Left ventricle myocardium inferior (tissue), 1 donor: ENCODE measurements around the gene JUNB. TPM values are rescaled to one million over a fixed set of nuclear protein-coding genes. Genes with fewer than 3 reads are reported as not detected.

Experiments
- DNase-seq: peaks from one replicate; pipeline ENCODE4 v3.0.0-alpha.2; 2020
- H3K27ac ChIP-seq: fragments of 200-600 bp; replicated peaks from 2 replicates; pipeline ENCODE4 v1.8.0; 2021
- H3K27me3 ChIP-seq: fragments of 200-600 bp; 2 replicates; pipeline ENCODE4 v1.8.0; 2021; ENCODE audit warnings: low read depth
- H3K36me3 ChIP-seq: fragments of 200-600 bp; 2 replicates; pipeline ENCODE4 v1.8.0; 2021
- H3K4me1 ChIP-seq: fragments of 200-600 bp; 2 replicates; pipeline ENCODE4 v1.8.0; 2021
- H3K4me3 ChIP-seq: fragments of 200-600 bp; 2 replicates; pipeline ENCODE4 v1.8.0; 2021; ENCODE audit warnings: mild to moderate bottlenecking, moderate library complexity
- H3K9me3 ChIP-seq: fragments of 200-600 bp; replicated peaks from 2 replicates; pipeline ENCODE4 v1.8.0; 2021
- intact Hi-C: fragments of 100-400 bp; cut with micrococcal nuclease; formaldehyde crosslinking; loops from one replicate; pipeline ENCODE4 v1.11.0; 2022
- long read RNA-seq: library from polyadenylated mRNA; unstranded; transcript quantifications from one replicate; pipeline ENCODE4 v2.0.0, GENCODE V29; 2021
- total RNA-seq: library from RNA; stranded (reverse); fragmentation: NEBNext Ultra II Directional; extraction: Animal tissue kit (Norgen Biotek cat#: 25700); gene quantifications from one replicate; pipeline ENCODE4 v1.2.1, GENCODE V29; 2021
- TF ChIP-seq, protein P1 (sequence below): fragments of 200-600 bp; IDR thresholded peaks from 2 replicates; pipeline ENCODE4 v1.8.0; 2021; ENCODE audit warnings: antibody characterized with exemption, mild to moderate bottlenecking, borderline replicate concordance
- donor health status: DM: no; HTN: yes; CAD: no; lungs with severe emphysema.

Gene JUNB
- 26.7 TPM for total RNA-seq
- long read RNA-seq, transcript JUNB-201 (1 exons, 1,820 nt) = major isoform, 136 of 136 reads
- long read RNA-seq, partial matches to known transcripts = 0 of 136 reads
- long read RNA-seq, other reads (novel, unspliced or antisense) = 0 of 136 reads

DNA sequence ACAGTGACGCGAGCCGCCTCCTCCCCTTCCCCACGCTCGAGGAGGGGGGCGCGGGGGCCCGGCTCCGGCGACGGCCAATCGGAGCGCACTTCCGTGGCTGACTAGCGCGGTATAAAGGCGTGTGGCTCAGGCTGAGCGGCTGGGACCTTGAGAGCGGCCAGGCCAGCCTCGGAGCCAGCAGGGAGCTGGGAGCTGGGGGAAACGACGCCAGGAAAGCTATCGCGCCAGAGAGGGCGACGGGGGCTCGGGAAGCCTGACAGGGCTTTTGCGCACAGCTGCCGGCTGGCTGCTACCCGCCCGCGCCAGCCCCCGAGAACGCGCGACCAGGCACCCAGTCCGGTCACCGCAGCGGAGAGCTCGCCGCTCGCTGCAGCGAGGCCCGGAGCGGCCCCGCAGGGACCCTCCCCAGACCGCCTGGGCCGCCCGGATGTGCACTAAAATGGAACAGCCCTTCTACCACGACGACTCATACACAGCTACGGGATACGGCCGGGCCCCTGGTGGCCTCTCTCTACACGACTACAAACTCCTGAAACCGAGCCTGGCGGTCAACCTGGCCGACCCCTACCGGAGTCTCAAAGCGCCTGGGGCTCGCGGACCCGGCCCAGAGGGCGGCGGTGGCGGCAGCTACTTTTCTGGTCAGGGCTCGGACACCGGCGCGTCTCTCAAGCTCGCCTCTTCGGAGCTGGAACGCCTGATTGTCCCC lies at the start of gene JUNB:
TSS of gene JUNB (plus strand) at position 142 of the 706 bp plus-strand sequence. CDS start at position 428, 286 bp downstream.
- no peaks in the 10 kb centered on the region for H3K36me3 ChIP-seq
- H3K9me3 ChIP-seq = no peaks in the 10 kb centered on the region
- peak within 1 kb of the TSS; percentile 76 for H3K4me3 ChIP-seq
- peaks cover 85% of the 10 kb centered on the region for H3K4me1 ChIP-seq
- intact Hi-C loops = no loop called here
- TF ChIP-seq, protein P1, sequence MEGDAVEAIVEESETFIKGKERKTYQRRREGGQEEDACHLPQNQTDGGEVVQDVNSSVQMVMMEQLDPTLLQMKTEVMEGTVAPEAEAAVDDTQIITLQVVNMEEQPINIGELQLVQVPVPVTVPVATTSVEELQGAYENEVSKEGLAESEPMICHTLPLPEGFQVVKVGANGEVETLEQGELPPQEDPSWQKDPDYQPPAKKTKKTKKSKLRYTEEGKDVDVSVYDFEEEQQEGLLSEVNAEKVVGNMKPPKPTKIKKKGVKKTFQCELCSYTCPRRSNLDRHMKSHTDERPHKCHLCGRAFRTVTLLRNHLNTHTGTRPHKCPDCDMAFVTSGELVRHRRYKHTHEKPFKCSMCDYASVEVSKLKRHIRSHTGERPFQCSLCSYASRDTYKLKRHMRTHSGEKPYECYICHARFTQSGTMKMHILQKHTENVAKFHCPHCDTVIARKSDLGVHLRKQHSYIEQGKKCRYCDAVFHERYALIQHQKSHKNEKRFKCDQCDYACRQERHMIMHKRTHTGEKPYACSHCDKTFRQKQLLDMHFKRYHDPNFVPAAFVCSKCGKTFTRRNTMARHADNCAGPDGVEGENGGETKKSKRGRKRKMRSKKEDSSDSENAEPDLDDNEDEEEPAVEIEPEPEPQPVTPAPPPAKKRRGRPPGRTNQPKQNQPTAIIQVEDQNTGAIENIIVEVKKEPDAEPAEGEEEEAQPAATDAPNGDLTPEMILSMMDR = peak; percentile 26
- DNase-seq = peak; percentile 98
- peak within 1 kb of the TSS; percentile 96 for H3K27ac ChIP-seq
- H3K27me3 ChIP-seq = no peaks in the 10 kb centered on the region

DNA sequence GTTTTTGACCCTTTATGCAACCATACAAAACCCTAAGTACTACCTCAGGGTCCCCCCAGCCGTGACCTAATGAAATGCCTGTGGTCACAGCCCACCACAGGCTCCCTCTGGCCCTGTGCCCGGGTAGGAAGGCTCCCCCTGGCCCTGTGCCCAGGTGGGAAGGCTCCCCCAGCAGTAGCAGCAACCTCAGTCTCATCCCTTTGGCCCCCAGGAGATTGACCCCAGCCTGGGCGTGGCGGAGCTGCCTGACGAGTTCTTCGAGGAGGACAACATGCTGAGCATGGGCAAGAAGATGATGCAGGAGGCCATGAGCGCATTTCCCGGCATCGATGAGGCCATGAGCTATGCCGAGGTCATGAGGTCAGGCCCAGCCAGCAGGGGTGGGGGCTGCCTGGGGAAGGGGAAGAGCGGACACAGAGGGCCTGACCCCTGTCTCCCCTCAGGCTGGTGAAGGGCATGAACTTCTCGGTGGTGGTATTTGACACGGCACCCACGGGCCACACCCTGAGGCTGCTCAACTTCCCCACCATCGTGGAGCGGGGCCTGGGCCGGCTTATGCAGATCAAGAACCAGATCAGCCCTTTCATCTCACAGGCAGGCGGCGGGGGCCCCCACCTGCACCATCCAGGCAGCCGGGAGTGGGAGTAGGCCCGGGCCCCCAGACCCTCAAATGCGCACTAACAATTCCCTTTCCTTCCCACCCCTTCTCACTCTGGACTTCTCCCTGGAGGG lies 46.0 kb upstream of the JUNB start:
- Histone ChIP-seq H3K4me3 (no peak overlapping the region), H3K36me3 (peaks cover 75% of the 10 kb centered on the region), H3K27me3 (peaks cover 21% of the 10 kb centered on the region), H3K4me1 (no peaks in the 10 kb centered on the region), H3K9me3 (peaks cover 8% of the 10 kb centered on the region), H3K27ac (no peak overlapping the region)
- intact Hi-C loops = no loop called here
- no peak for DNase-seq
- TF ChIP-seq, protein P1 = no peak

DNA sequence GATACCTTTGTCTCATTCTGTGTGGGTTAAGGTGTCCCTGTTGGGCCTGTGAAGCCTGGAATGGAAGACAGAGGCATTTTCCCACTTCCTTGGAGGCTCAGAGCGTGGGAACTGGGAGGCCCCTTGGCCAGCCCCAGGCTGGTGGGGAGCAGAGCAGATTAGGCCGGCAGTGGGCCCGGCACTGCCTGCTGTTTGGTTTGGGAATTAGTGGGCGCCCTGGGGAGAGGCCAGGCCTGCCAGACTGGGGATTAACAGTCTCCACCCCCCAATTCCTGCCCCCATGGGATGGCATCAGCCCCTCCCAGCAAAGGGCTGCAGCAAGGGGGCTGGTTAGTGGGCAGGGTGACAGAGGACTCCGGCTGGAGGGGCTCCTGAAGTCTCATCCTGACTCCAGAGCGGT lies 42.8 kb upstream of the JUNB start:
- TF ChIP-seq, protein P1 = no peak
- no peak for DNase-seq
- intact Hi-C loops = no loop called here

DNA sequence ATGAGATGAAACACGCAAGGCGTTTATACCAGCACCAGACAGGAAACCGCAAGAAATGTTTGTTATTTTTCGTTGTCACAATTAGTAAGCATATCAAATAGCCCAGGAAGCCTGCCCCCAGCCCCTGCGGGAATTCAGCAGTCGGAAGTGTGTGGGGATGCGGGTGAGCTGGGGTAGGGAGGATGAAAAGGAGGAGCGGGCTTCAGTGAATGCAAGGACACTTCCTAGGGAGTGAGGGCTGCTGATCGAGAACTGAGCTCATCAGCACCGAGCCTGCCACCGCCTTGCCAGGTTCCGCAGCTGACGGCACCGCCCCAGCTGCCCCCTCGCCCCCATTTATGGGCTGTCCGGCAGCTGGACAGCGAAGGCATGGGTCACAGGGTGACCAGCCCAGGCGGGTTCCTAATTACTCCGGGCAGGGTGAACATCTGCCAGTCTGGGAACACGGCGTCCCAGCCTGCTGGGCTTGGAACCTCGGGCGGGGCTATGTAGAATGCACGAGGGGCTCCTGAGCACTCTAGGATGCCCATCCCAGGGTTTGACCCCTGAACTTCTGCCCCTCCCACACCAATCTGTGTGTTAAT lies 41.3 kb upstream of the JUNB start:
- TF ChIP-seq, protein P1 = no peak
- Histone ChIP-seq H3K36me3 (peaks cover 34% of the 10 kb centered on the region), H3K9me3 (peaks cover 8% of the 10 kb centered on the region), H3K27ac (no peak overlapping the region), H3K27me3 (peaks cover 68% of the 10 kb centered on the region), H3K4me1 (no peaks in the 10 kb centered on the region), H3K4me3 (no peak overlapping the region)
- no peak for DNase-seq
- intact Hi-C loops = no loop called here

More for the DNA sequence above, 42.8 kb upstream of the JUNB start:
- H3K9me3 ChIP-seq = peaks cover 8% of the 10 kb centered on the region
- H3K27me3 ChIP-seq = peaks cover 53% of the 10 kb centered on the region
- H3K4me1 ChIP-seq = no peaks in the 10 kb centered on the region
- peaks cover 45% of the 10 kb centered on the region for H3K36me3 ChIP-seq
- H3K4me3 ChIP-seq = no peak overlapping the region
- H3K27ac ChIP-seq = no peak overlapping the region

DNA sequence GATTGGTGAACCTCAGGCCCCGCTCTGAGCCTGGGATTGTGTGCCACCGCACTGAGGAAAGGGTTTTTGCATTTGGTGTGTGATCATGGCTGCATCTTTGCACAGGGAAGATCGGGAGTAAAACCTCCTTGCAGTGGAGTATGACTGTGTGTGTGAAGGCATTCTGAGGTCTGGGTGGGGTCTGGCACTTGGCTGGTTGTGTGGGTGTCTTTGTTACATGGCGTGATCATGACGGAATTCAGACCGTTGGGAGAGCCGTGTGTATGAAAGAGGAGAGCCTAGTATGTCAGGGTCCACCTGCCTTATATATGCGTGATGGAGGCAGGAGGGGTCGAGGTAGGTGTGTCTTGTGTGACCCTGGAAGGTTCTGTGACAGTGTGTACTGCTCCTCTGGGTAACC lies 40.4 kb upstream of the JUNB start:
- H3K9me3 ChIP-seq = peaks cover 8% of the 10 kb centered on the region
- no peak for DNase-seq
- H3K4me3 ChIP-seq = no peak overlapping the region
- H3K27ac ChIP-seq = no peak overlapping the region
- no peaks in the 10 kb centered on the region for H3K4me1 ChIP-seq
- TF ChIP-seq, protein P1 = no peak
- intact Hi-C loops = no loop called here
- H3K27me3 ChIP-seq = peaks cover 73% of the 10 kb centered on the region
- peaks cover 26% of the 10 kb centered on the region for H3K36me3 ChIP-seq
